Natural killer cell (primary cell): ENCODE measurements around the gene TBC1D10A. TPM values are rescaled to one million over a fixed set of nuclear protein-coding genes. Genes with fewer than 3 reads are reported as not detected.

ENCODE experiments used
- ATAC-seq, 3 donors: fragments of 150-1000 bp in 2 of 3; fragments of 200-7000 bp in 1 of 3; cut with Tn5 transposase; 1 replicate in 1 of 3; 2 replicates in 2 of 3; pipeline ENCODE4 v1.10.0; 2021; ENCODE audit warnings: mild to moderate bottlenecking in 2 of 3, moderate library complexity in 2 of 3
- DNase-seq, 2 donors: peaks; one replicate each; pipeline versions ENCODE4 v3.0.0 to v3.0.0-alpha.2; 2013 to 2021; ENCODE audit warnings: mixed read lengths in 1 of 2
- H3K27ac ChIP-seq: one replicate; pipeline ENCODE4 v1.5.1; 2013; ENCODE audit warnings: mild to moderate bottlenecking, low read length
- H3K27me3 ChIP-seq: one replicate; pipeline ENCODE4 v1.6.1; 2013; ENCODE audit warnings: low read length; ENCODE audit not compliant: control insufficient read depth, insufficient read depth
- H3K36me3 ChIP-seq: one replicate; pipeline ENCODE4 v1.6.1; 2013; ENCODE audit warnings: low read length; ENCODE audit not compliant: control insufficient read depth, insufficient read depth
- H3K4me1 ChIP-seq: one replicate; pipeline ENCODE4 v1.6.1; 2013; ENCODE audit warnings: low read length; ENCODE audit not compliant: control insufficient read depth, insufficient read depth
- H3K4me3 ChIP-seq: one replicate; pipeline ENCODE4 v1.5.1; 2013; ENCODE audit warnings: low read length
- H3K9me3 ChIP-seq: one replicate; pipeline ENCODE4 v1.6.1; 2013; ENCODE audit warnings: low read length; ENCODE audit not compliant: control insufficient read depth, insufficient read depth
- H3K27ac Mint-ChIP-seq, 2 donors: one replicate each; pipeline ENCODE4 v1.8.0; 2022; ENCODE audit warnings: mild to moderate bottlenecking in 2 of 2, mixed read lengths in 2 of 2, moderate library complexity in 1 of 2
- H3K27me3 Mint-ChIP-seq, 2 donors: one replicate each; pipeline ENCODE4 v1.8.0; 2022; ENCODE audit warnings: low read depth in 2 of 2, mixed read lengths in 2 of 2
- H3K36me3 Mint-ChIP-seq: one replicate; pipeline ENCODE4 v1.8.0; 2022; ENCODE audit warnings: mixed read lengths
- H3K4me1 Mint-ChIP-seq, 2 donors: one replicate each; pipeline ENCODE4 v1.8.0; 2022; ENCODE audit warnings: mixed read lengths in 2 of 2
- H3K4me3 Mint-ChIP-seq: one replicate; pipeline ENCODE4 v1.8.0; 2022; ENCODE audit warnings: mild to moderate bottlenecking, moderate library complexity, mixed read lengths
- H3K9me3 Mint-ChIP-seq, 2 donors: one replicate each; pipeline ENCODE4 v1.8.0; 2022; ENCODE audit warnings: mixed read lengths in 2 of 2
- WGBS: methylation state at CpG from one replicate; pipeline ENCODE4 v1.1.7; 2013; ENCODE audit warnings: missing lambda C conversion rate; ENCODE audit not compliant: insufficient coverage; 5-methylcytosine and 5-hydroxymethylcytosine counted together
- intact Hi-C: fragments of 100-400 bp; cut with micrococcal nuclease; formaldehyde crosslinking; loops from one replicate; pipeline ENCODE4 v1.14.2; 2022
- total RNA-seq, 4 donors: library from RNA; stranded (reverse); fragments of 120-200 nt in 1 of 4; gene quantifications; one replicate each; pipeline versions ENCODE4 v1.2.3 to v1.2.4, GENCODE V29; 2013 to 2022
- TF ChIP-seq, protein P1 (sequence below): fragments of 200-600 bp; IDR thresholded peaks from one replicate; pipeline ENCODE4 v1.8.0; 2022; ENCODE audit warnings: antibody characterized with exemption

The TBC1D10A gene
- total RNA-seq, 3 donors from 2014 or later (not counting 1 experiment from before 2014, with no cell fraction given): 38.9 to 48.0 (median 47.9) TPM

- Mint-ChIP-seq H3K36me3 (no peaks in the 10 kb centered on the region), H3K27me3 (no peaks in the 10 kb centered on the region), H3K9me3 (no peaks in the 10 kb centered on the region), H3K27ac (no peak overlapping the region), H3K4me1 (peaks cover 19 to 33% of the 10 kb centered on the region in 2 donors), H3K4me3 (no peak overlapping the region)
- no peak overlapping the region for H3K4me3 ChIP-seq
- intact Hi-C loops: loop anchor here (5.0 kb wide), 1 partner anchor 39 kb away; the partner anchor contains the start of gene LIF
- no peak for ATAC-seq
- TF ChIP-seq, protein P1, sequence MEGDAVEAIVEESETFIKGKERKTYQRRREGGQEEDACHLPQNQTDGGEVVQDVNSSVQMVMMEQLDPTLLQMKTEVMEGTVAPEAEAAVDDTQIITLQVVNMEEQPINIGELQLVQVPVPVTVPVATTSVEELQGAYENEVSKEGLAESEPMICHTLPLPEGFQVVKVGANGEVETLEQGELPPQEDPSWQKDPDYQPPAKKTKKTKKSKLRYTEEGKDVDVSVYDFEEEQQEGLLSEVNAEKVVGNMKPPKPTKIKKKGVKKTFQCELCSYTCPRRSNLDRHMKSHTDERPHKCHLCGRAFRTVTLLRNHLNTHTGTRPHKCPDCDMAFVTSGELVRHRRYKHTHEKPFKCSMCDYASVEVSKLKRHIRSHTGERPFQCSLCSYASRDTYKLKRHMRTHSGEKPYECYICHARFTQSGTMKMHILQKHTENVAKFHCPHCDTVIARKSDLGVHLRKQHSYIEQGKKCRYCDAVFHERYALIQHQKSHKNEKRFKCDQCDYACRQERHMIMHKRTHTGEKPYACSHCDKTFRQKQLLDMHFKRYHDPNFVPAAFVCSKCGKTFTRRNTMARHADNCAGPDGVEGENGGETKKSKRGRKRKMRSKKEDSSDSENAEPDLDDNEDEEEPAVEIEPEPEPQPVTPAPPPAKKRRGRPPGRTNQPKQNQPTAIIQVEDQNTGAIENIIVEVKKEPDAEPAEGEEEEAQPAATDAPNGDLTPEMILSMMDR: no peak
- no peaks in the 10 kb centered on the region for H3K27me3 ChIP-seq
- H3K9me3 ChIP-seq: no peaks in the 10 kb centered on the region
- H3K36me3 ChIP-seq: no peaks in the 10 kb centered on the region
- peaks cover 59% of the 10 kb centered on the region for H3K4me1 ChIP-seq
- DNase-seq: no peak
- no peak overlapping the region for H3K27ac ChIP-seq
- WGBS: 96% methylated on average over 5 of the region's 5 CpGs
These were observed 40.4 kb downstream of the TBC1D10A start for GRCh38 chr22:30286331-30286730.

GRCh38 chr22:30285846-30286200, 40.9 kb downstream of the TBC1D10A start:
- no peaks in the 10 kb centered on the region for H3K36me3 ChIP-seq
- Mint-ChIP-seq H3K4me3 (no peak overlapping the region), H3K27ac (no peak overlapping the region), H3K9me3 (no peaks in the 10 kb centered on the region), H3K4me1 (peaks cover 19 to 33% of the 10 kb centered on the region in 2 donors), H3K27me3 (no peaks in the 10 kb centered on the region), H3K36me3 (no peaks in the 10 kb centered on the region)
- no peak overlapping the region for H3K4me3 ChIP-seq
- 91% methylated on average over 3 of the region's 8 CpGs for WGBS
- DNase-seq: no peak
- peaks cover 57% of the 10 kb centered on the region for H3K4me1 ChIP-seq
- H3K9me3 ChIP-seq: no peaks in the 10 kb centered on the region
- TF ChIP-seq, protein P1: no peak
- no peaks in the 10 kb centered on the region for H3K27me3 ChIP-seq
- intact Hi-C loops: loop anchor here (5.0 kb wide), 1 partner anchor 39 kb away; the partner anchor contains the start of gene LIF
- ATAC-seq: no peak
- H3K27ac ChIP-seq: no peak overlapping the region

DNA sequence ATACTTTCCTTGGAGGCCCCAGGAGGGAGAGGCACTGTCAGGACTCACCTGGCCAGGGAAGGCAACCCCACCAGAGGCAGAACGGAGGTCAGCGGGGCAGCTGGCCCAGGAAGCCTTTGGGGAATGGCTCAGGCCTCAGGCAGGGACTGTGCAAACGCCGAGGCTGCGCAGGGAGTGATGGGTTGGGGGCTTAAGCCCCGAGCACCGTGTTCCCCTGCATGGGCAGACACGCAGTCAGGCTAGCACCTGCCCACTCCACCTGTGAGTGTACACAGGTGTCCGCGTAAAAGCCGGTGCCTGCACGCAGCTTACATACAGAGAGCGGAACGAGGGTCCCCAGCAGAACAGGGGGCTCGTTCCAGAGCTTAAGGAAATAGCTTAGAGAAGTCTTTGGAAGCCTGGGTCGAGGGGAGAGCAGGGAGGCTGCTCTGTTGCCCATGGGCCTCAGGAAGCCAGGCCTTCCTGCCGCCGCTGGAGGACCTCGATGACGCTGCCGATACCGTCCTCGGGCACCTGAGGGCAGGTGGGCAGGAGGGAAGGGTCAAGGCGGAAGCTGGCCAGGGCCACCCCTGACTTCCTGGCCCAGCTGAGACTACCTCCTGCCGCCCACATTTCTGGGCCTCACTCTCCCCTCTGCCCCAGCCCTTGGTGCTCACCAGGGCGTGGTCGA, 41.4 kb downstream of the TBC1D10A start:
- 91% methylated on average over 27 of the region's 27 CpGs for WGBS
- no peak overlapping the region for H3K27ac Mint-ChIP-seq

More for the DNA sequence above, 41.4 kb downstream of the TBC1D10A start:
- DNase-seq: no peak
- no peaks in the 10 kb centered on the region for H3K9me3 Mint-ChIP-seq
- H3K27me3 Mint-ChIP-seq: no peaks in the 10 kb centered on the region
- H3K4me1 Mint-ChIP-seq: peaks cover 18 to 29% of the 10 kb centered on the region in 2 donors
- H3K36me3 Mint-ChIP-seq: no peaks in the 10 kb centered on the region
- H3K27me3 ChIP-seq: no peaks in the 10 kb centered on the region
- no peak overlapping the region for H3K27ac ChIP-seq
- no peak overlapping the region for H3K4me3 Mint-ChIP-seq
- no peak for ATAC-seq
- H3K4me3 ChIP-seq: no peak overlapping the region
- H3K9me3 ChIP-seq: no peaks in the 10 kb centered on the region
- H3K4me1 ChIP-seq: peaks cover 52% of the 10 kb centered on the region
- no peaks in the 10 kb centered on the region for H3K36me3 ChIP-seq
- intact Hi-C loops: loop anchor here (5.0 kb wide), 1 partner anchor 38 kb away; the partner anchor contains the start of gene LIF
- TF ChIP-seq, protein P1: no peak
